GM12891 (cell line): Measurements from ENCODE around the gene GARS1.

Source experiments
- PAX5 ChIP-seq: IDR thresholded peaks from 2 replicates; pipeline ENCODE4 v1.6.1; 2011; ENCODE audit warnings: low read length, moderate library complexity, mild to moderate bottlenecking; ENCODE audit not compliant: insufficient read depth, severe bottlenecking
- POLR2A ChIP-seq: IDR thresholded peaks from 2 replicates; pipeline ENCODE4 v1.6.1; 2011; ENCODE audit warnings: low read depth, low read length, control low read depth
- POLR2AphosphoS5 ChIP-seq: IDR thresholded peaks from 2 replicates; pipeline ENCODE4 v1.6.1; 2011; ENCODE audit warnings: low read depth, low read length, control low read depth
- POU2F2 ChIP-seq: IDR thresholded peaks from 2 replicates; pipeline ENCODE4 v1.6.1; 2011; ENCODE audit warnings: low read depth, mild to moderate bottlenecking, control low read depth, low read length, moderate library complexity
- SPI1 ChIP-seq: IDR thresholded peaks from 2 replicates; pipeline ENCODE4 v1.6.1; 2011; ENCODE audit warnings: low read depth, low read length, control low read depth
- TAF1 ChIP-seq: IDR thresholded peaks from 2 replicates; pipeline ENCODE4 v1.6.1; 2011; ENCODE audit warnings: low read depth, low read length, control low read depth

DNA sequence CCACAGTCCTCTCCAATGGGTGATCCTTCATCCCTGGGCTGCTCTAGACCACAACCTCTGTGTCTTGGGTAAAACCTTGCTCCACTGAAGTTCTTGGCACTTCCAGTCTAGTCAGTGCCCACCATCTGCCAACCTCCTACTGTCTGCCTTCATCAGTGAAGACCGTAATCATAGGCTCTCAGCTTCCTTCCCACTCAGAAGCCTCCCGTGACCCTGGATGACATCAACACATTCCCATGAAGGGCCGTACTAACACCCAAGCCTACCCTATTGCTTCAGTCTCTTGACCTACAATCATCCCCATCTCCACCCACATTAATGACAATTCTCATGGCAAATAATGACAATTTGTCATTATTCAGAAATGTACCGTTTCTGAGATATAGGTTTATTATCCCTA, 27.6 kb upstream of the GARS1 start:
- TF ChIP-seq TAF1 (no peak), POLR2A (no peak), POLR2AphosphoS5 (no peak), POU2F2 (no peak), PAX5 (no peak), SPI1 (no peak)
